Stimulated activated CD4-positive, alpha-beta T cell treated with anti-CD3 and anti-CD28 coated beads, Interleukin-2, amount 100 ng/mL, for 4 hours (primary cell): ENCODE data around the gene NXPH3.
"Not testable (repeated sequence)": the region's sequence is repeated elsewhere in the genome, so short reads cannot be mapped to it uniquely, and the experiment has no call there.

Experiments
- DNase-seq: peaks from one replicate; pipeline ENCODE4 v3.0.0-alpha.2; 2020; ENCODE audit warnings: low read depth

The NXPH3 gene

GRCh38 chr17:49575679-49576087 is at the start of gene NXPH3:
Gene NXPH3 (plus strand): TSS chr17:49575871. CDS start chr17:49576220, 349 bp downstream.
- peak; percentile 42 for DNase-seq

GRCh38 chr17:49527927-49528651 is 47.6 kb upstream of the NXPH3 start:
- no peak for DNase-seq

GRCh38 chr17:49528966-49529365 is 46.7 kb upstream of the NXPH3 start:
- DNase-seq: no peak

- DNase-seq: no peak
These were observed 45.6 kb upstream of the NXPH3 start for GRCh38 chr17:49530118-49530517.

- no peak for DNase-seq
These were observed 31.8 kb upstream of the NXPH3 start for GRCh38 chr17:49543860-49544259.

- DNase-seq: no peak
These were observed 30.5 kb upstream of the NXPH3 start for GRCh38 chr17:49545007-49545660.

GRCh38 chr17:49545806-49546545 is 29.7 kb upstream of the NXPH3 start:
- DNase-seq: no peak

GRCh38 chr17:49546546-49547535 is 28.8 kb upstream of the NXPH3 start:
- no peak for DNase-seq

- DNase-seq: no peak
These were observed 28.1 kb upstream of the NXPH3 start for GRCh38 chr17:49547566-49547965.

- no peak for DNase-seq
These were observed 27.6 kb upstream of the NXPH3 start for GRCh38 chr17:49548051-49548505.

GRCh38 chr17:49548506-49549310 is 27.0 kb upstream of the NXPH3 start:
- DNase-seq: no peak

GRCh38 chr17:49549311-49549605 is 26.4 kb upstream of the NXPH3 start:
- DNase-seq: no peak

- no peak for DNase-seq
These were observed 25.7 kb upstream of the NXPH3 start for GRCh38 chr17:49549691-49550678.

- DNase-seq: not testable (repeated sequence)
These were observed 24.9 kb upstream of the NXPH3 start for GRCh38 chr17:49550764-49551163.

- no peak for DNase-seq
These were observed 24.2 kb upstream of the NXPH3 start for GRCh38 chr17:49551221-49552069.

- no peak for DNase-seq
These were observed 23.5 kb upstream of the NXPH3 start for GRCh38 chr17:49552070-49552751.

- no peak for DNase-seq
These were observed 21.9 kb upstream of the NXPH3 start for GRCh38 chr17:49553676-49554335.
